Activated naive CD4-positive, alpha-beta T cell treated with anti-CD3 and anti-CD28 coated beads, Interleukin-2, amount 50 U/mL, for 24 hours (primary cell): ENCODE measurements around the gene FRMD4A.

Experiments used
- H3K27ac Mint-ChIP-seq: one replicate; pipeline ENCODE4 v1.8.0; 2021; ENCODE audit warnings: mild to moderate bottlenecking, mixed read lengths
- H3K27me3 Mint-ChIP-seq: one replicate; pipeline ENCODE4 v1.8.0; 2021; ENCODE audit warnings: mixed read lengths
- H3K36me3 Mint-ChIP-seq: one replicate; pipeline ENCODE4 v1.8.0; 2021; ENCODE audit warnings: mixed read lengths
- H3K4me1 Mint-ChIP-seq: one replicate; pipeline ENCODE4 v1.8.0; 2021; ENCODE audit warnings: mixed read lengths
- H3K4me3 Mint-ChIP-seq: one replicate; pipeline ENCODE4 v1.8.0; 2021; ENCODE audit warnings: mild to moderate bottlenecking, mixed read lengths
- H3K9me3 Mint-ChIP-seq: one replicate; pipeline ENCODE4 v1.8.0; 2021; ENCODE audit warnings: mixed read lengths

FRMD4A gene

GRCh38 chr10:13822490-13822889, 508.2 kb downstream of the FRMD4A start:
- H3K4me1 Mint-ChIP-seq = peaks cover 14% of the 10 kb centered on the region
- H3K4me3 Mint-ChIP-seq = no peak overlapping the region
- no peaks in the 10 kb centered on the region for H3K27me3 Mint-ChIP-seq
- peaks cover 3% of the 10 kb centered on the region for H3K36me3 Mint-ChIP-seq
- no peaks in the 10 kb centered on the region for H3K9me3 Mint-ChIP-seq
- no peak overlapping the region for H3K27ac Mint-ChIP-seq

GRCh38 chr10:13820964-13821337, 509.8 kb downstream of the FRMD4A start:
- H3K27me3 Mint-ChIP-seq = no peaks in the 10 kb centered on the region
- no peak overlapping the region for H3K27ac Mint-ChIP-seq
- peaks cover 3% of the 10 kb centered on the region for H3K36me3 Mint-ChIP-seq

GRCh38 chr10:13820119-13820963, 510.4 kb downstream of the FRMD4A start:
- Mint-ChIP-seq H3K4me1 (peaks cover 14% of the 10 kb centered on the region), H3K9me3 (peaks cover 9% of the 10 kb centered on the region), H3K27me3 (no peaks in the 10 kb centered on the region), H3K4me3 (no peak overlapping the region), H3K27ac (no peak overlapping the region), H3K36me3 (peaks cover 3% of the 10 kb centered on the region)

More at GRCh38 chr10:13820964-13821337, 509.8 kb downstream of the FRMD4A start:
- H3K4me3 Mint-ChIP-seq = no peak overlapping the region
- H3K9me3 Mint-ChIP-seq = peaks cover 9% of the 10 kb centered on the region
- H3K4me1 Mint-ChIP-seq = peaks cover 14% of the 10 kb centered on the region

DNA sequence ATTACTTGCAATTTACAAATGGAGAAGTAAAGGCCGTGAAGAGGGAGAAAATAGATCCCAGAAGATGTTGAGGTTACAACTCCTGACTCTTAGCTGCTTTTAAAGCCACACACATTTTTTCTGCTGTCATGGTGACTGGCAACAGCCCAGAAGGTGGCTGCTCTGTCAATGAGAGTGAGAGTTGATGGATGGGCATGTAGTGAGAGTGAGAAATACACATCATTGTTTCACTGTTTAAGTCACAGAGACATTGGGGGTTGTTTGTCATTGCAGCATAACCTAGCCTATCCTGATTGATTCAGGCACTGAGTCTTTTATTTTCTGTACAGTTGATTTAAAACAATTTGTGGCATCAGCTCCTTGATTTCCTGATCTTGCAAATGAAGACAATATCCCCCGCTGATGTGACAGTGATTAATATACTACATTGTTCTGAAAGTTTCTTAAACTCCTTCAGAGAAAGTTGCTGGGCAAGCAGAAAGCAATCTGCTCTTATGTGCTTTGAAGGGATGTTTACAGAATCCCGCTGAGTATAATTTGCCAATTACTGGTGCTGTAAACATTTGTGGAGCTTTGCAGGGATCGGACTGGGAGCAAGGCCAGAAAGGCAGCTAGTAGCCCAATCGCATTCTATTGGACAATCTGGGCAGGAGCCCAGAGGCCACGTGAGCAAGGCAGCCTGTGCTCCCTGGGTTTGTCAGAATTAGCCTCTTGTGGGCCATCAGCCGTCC, 514.4 kb downstream of the FRMD4A start:
- H3K4me3 Mint-ChIP-seq = no peak overlapping the region
- no peak overlapping the region for H3K27ac Mint-ChIP-seq
- peaks cover 9% of the 10 kb centered on the region for H3K9me3 Mint-ChIP-seq
- peaks cover 14% of the 10 kb centered on the region for H3K4me1 Mint-ChIP-seq
- peaks cover 3% of the 10 kb centered on the region for H3K36me3 Mint-ChIP-seq
- H3K27me3 Mint-ChIP-seq = no peaks in the 10 kb centered on the region

- Mint-ChIP-seq H3K36me3 (peaks cover 3% of the 10 kb centered on the region), H3K4me1 (peaks cover 8% of the 10 kb centered on the region), H3K27ac (no peak overlapping the region), H3K27me3 (no peaks in the 10 kb centered on the region), H3K9me3 (peaks cover 9% of the 10 kb centered on the region), H3K4me3 (no peak overlapping the region)
Observed at GRCh38 chr10:13815756-13816155, 515.0 kb downstream of the FRMD4A start.

- peaks cover 11% of the 10 kb centered on the region for H3K4me1 Mint-ChIP-seq
- no peak overlapping the region for H3K4me3 Mint-ChIP-seq
- H3K36me3 Mint-ChIP-seq = peaks cover 3% of the 10 kb centered on the region
- no peaks in the 10 kb centered on the region for H3K27me3 Mint-ChIP-seq
- H3K27ac Mint-ChIP-seq = no peak overlapping the region
- peaks cover 9% of the 10 kb centered on the region for H3K9me3 Mint-ChIP-seq
Observed at GRCh38 chr10:13813550-13813949, 517.2 kb downstream of the FRMD4A start.

DNA sequence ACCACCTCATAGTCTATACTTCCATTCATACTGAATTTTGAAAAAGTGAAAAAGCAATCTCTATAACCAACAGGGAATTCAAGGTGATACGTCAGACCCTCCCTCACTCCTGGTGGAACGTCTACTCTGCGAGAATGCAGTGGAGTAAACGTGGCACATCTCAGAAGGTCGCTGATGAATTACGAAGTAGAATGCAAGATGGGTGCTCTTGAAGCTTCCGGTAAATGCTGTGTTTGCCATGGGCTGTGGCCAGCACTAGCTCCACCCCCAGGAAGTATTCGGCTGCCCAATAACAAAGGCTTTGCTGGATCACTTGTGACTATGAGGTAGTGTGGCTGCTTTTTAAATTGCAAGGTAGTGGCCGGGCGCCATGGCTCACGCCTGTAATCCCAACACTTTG, 517.9 kb downstream of the FRMD4A start:
- Mint-ChIP-seq H3K4me3 (no peak overlapping the region), H3K27ac (no peak overlapping the region), H3K4me1 (peaks cover 11% of the 10 kb centered on the region), H3K27me3 (no peaks in the 10 kb centered on the region), H3K36me3 (peaks cover 3% of the 10 kb centered on the region), H3K9me3 (peaks cover 9% of the 10 kb centered on the region)

GRCh38 chr10:13810568-13810967, 520.2 kb downstream of the FRMD4A start:
- H3K4me3 Mint-ChIP-seq = no peak overlapping the region
- H3K27me3 Mint-ChIP-seq = no peaks in the 10 kb centered on the region
- peaks cover 15% of the 10 kb centered on the region for H3K4me1 Mint-ChIP-seq
- no peak overlapping the region for H3K27ac Mint-ChIP-seq
- no peaks in the 10 kb centered on the region for H3K36me3 Mint-ChIP-seq
- no peaks in the 10 kb centered on the region for H3K9me3 Mint-ChIP-seq

- H3K27me3 Mint-ChIP-seq = no peaks in the 10 kb centered on the region
- no peak overlapping the region for H3K27ac Mint-ChIP-seq
- H3K4me1 Mint-ChIP-seq = peaks cover 15% of the 10 kb centered on the region
- no peaks in the 10 kb centered on the region for H3K36me3 Mint-ChIP-seq
- no peak overlapping the region for H3K4me3 Mint-ChIP-seq
- H3K9me3 Mint-ChIP-seq = no peaks in the 10 kb centered on the region
Observed at GRCh38 chr10:13809427-13809826, 521.3 kb downstream of the FRMD4A start.

DNA sequence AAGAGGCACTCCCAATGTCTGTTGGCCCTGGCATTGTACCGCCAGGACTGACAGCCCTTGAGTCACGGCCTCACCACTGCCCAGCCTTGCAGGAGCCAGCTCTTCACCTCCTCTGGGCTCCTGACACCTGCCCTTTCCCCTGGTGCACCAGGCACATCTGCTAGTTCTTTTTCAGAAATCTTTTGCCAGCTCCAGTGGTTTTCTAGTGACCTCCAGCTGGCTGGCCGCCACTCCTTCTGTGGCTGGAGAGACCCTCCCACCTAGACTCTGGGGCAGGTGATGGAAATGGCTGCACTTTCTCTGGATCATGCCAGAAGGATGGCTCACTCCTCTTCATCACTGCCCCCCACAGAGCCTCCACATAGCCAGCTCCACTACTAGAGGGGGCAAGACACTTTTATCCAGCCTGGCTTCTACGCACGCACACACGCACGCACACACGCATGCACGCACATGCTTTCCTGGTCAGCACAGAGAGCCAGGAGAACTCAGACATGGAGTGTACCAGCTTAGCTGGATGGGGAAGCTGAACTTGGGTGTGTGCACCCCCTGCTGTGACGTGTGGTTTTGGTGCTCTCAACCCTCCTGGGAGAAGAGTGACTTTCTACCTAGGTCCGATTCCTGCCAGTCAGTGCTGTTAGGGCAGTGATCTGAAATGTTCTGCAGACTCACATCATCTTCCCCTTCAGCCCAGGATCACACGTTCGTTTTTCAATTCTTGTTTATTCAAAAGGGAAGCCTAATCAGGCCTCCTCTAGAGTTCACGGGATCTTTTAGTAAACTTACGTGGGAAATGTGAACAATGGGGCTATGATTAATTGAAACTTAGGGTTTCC, 522.0 kb downstream of the FRMD4A start:
- no peaks in the 10 kb centered on the region for H3K36me3 Mint-ChIP-seq
- no peak overlapping the region for H3K4me3 Mint-ChIP-seq
- no peaks in the 10 kb centered on the region for H3K27me3 Mint-ChIP-seq
- peaks cover 15% of the 10 kb centered on the region for H3K4me1 Mint-ChIP-seq
- no peak overlapping the region for H3K27ac Mint-ChIP-seq
- H3K9me3 Mint-ChIP-seq = no peaks in the 10 kb centered on the region

DNA sequence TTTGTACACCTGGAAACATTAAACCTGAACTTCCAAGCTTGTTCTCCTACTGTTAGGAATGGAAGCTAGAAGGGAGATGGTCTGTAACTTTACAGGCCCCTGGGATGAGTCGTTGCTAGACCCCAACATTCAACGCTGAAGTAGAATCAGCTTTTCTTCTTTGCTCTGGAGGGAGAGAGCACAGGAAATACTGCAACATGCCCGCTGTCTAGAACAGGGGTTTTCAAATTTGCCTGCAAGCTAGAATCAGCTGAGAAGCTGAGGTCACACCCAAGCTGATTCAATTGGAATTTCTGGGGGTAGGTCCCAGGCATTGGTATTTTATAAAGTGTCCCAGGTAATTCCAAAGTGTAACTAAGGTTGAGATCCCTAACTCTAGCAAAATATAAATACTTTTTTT, 524.3 kb downstream of the FRMD4A start:
- no peak overlapping the region for H3K4me3 Mint-ChIP-seq
- H3K36me3 Mint-ChIP-seq = no peaks in the 10 kb centered on the region
- peaks cover 15% of the 10 kb centered on the region for H3K4me1 Mint-ChIP-seq
- H3K9me3 Mint-ChIP-seq = no peaks in the 10 kb centered on the region
- no peak overlapping the region for H3K27ac Mint-ChIP-seq
- H3K27me3 Mint-ChIP-seq = no peaks in the 10 kb centered on the region

- Mint-ChIP-seq H3K27ac (no peak overlapping the region), H3K36me3 (no peaks in the 10 kb centered on the region), H3K4me1 (peaks cover 12% of the 10 kb centered on the region), H3K9me3 (no peaks in the 10 kb centered on the region), H3K4me3 (no peak overlapping the region), H3K27me3 (no peaks in the 10 kb centered on the region)
Observed at GRCh38 chr10:13803566-13804554, 526.9 kb downstream of the FRMD4A start.

GRCh38 chr10:13801907-13802288, 528.8 kb downstream of the FRMD4A start:
- no peaks in the 10 kb centered on the region for H3K9me3 Mint-ChIP-seq
- peak overlapping the region; percentile 46 for H3K27ac Mint-ChIP-seq
- H3K27me3 Mint-ChIP-seq = no peaks in the 10 kb centered on the region
- H3K4me3 Mint-ChIP-seq = no peak overlapping the region
- H3K4me1 Mint-ChIP-seq = peaks cover 19% of the 10 kb centered on the region
- no peaks in the 10 kb centered on the region for H3K36me3 Mint-ChIP-seq

- Mint-ChIP-seq H3K4me3 (no peak overlapping the region), H3K4me1 (peaks cover 19% of the 10 kb centered on the region), H3K27ac (no peak overlapping the region), H3K27me3 (no peaks in the 10 kb centered on the region), H3K36me3 (no peaks in the 10 kb centered on the region), H3K9me3 (no peaks in the 10 kb centered on the region)
Observed at GRCh38 chr10:13801156-13801906, 529.4 kb downstream of the FRMD4A start.
